Activated CD4-positive, alpha-beta T cell treated with anti-CD3 and anti-CD28 coated beads for 36 hours (primary cell): Measurements from ENCODE around the gene TKT. TPM values are rescaled to one million over a fixed set of nuclear protein-coding genes. Genes with fewer than 3 reads are reported as not detected.

Experiments used
- ATAC-seq: fragments of 200-7000 bp; cut with Tn5 transposase; one replicate; pipeline ENCODE4 v1.10.0; 2021; ENCODE audit warnings: mild to moderate bottlenecking, moderate library complexity
- CTCF ChIA-PET: fragments of 350-600 bp; sonication (Branson Sonifier 250); formaldehyde crosslinking; loops from one replicate; lab custom pipeline; 2021; ENCODE audit warnings: antibody characterized with exemption; lab: Charles Lee
- POLR2A ChIA-PET: fragments of 350-600 bp; sonication (Branson Sonifier 250); formaldehyde crosslinking; loops from one replicate; lab custom pipeline; 2021; ENCODE audit warnings: antibody characterized with exemption, inconsistent platforms; lab: Charles Lee
- DNase-seq: peaks from one replicate; pipeline ENCODE4 v3.0.0-alpha.2; 2020
- H3K27ac Mint-ChIP-seq: one replicate; pipeline ENCODE4 v1.8.0; 2021; ENCODE audit warnings: mixed read lengths
- H3K27me3 Mint-ChIP-seq: one replicate; pipeline ENCODE4 v1.8.0; 2021; ENCODE audit warnings: mixed read lengths
- H3K36me3 Mint-ChIP-seq: one replicate; pipeline ENCODE4 v1.8.0; 2021; ENCODE audit warnings: low read depth, mixed read lengths
- H3K4me1 Mint-ChIP-seq: one replicate; pipeline ENCODE4 v1.8.0; 2021; ENCODE audit warnings: mixed read lengths
- H3K4me3 Mint-ChIP-seq: one replicate; pipeline ENCODE4 v1.8.0; 2021; ENCODE audit warnings: mild to moderate bottlenecking, moderate library complexity, mixed read lengths
- H3K9me3 Mint-ChIP-seq: one replicate; pipeline ENCODE4 v1.8.0; 2021; ENCODE audit warnings: low read depth, mixed read lengths
- intact Hi-C, 2 experiments: fragments of 100-400 bp; cut with DNase I in 1 of 2; cut with micrococcal nuclease in 1 of 2; formaldehyde crosslinking; loops; one replicate each; pipeline versions ENCODE4 v1.14.2 to v1.15.1; 2022 to 2024; cut with DNase I, micrococcal nuclease
- total RNA-seq, 2 experiments: library from RNA; stranded (reverse); gene quantifications; one replicate each; pipeline ENCODE4 v1.2.3, GENCODE V29; 2021

Gene TKT
- total RNA-seq, 2 experiments from 2014 or later, result 320 to 418 TPM

- Mint-ChIP-seq H3K36me3 (peaks cover 3% of the 10 kb centered on the region), H3K4me1 (peaks cover 6% of the 10 kb centered on the region), H3K27me3 (no peaks in the 10 kb centered on the region), H3K27ac (no peak overlapping the region), H3K4me3 (no peak overlapping the region), H3K9me3 (no peaks in the 10 kb centered on the region)
- no peak for DNase-seq
- no peak for ATAC-seq
- CTCF ChIA-PET, result interaction anchor here (0.7 to 3.4 kb wide), 21 partner anchors 9 to 162 kb away, joined by 3 to 69 read pairs (median 4); partner anchors contain the start of gene PRKCD
- intact Hi-C loops, result loop anchor here (5.0 to 10.0 kb wide), 3 partner anchors 33 to 453 kb away; partner anchors contain the start of gene PRKCD (in 1 of the 2)
- POLR2A ChIA-PET, result interaction anchor here (0.8 kb wide), 1 partner anchor 61 kb away, joined by 3 read pairs; no protein-coding TSS in a partner anchor
Observed at GRCh38 chr3:53195066-53195450, 60.8 kb downstream of the TKT start.

- no peak overlapping the region for H3K4me3 Mint-ChIP-seq
- no peaks in the 10 kb centered on the region for H3K9me3 Mint-ChIP-seq
- H3K27ac Mint-ChIP-seq, result no peak overlapping the region
- ChIA-PET POLR2A (interaction anchor here (0.8 kb wide), 1 partner anchor 61 kb away, joined by 3 read pairs; no protein-coding TSS in a partner anchor), CTCF (interaction anchor here (0.7 to 3.4 kb wide), 17 partner anchors 9 to 163 kb away, joined by 3 to 69 read pairs (median 4); partner anchors contain the start of gene PRKCD)
- H3K27me3 Mint-ChIP-seq, result no peaks in the 10 kb centered on the region
- peaks cover 5% of the 10 kb centered on the region for H3K36me3 Mint-ChIP-seq
- peaks cover 6% of the 10 kb centered on the region for H3K4me1 Mint-ChIP-seq
- intact Hi-C loops, result loop anchor here (5.0 to 10.0 kb wide), 3 partner anchors 32 to 452 kb away; partner anchors contain the start of gene PRKCD (in 1 of the 2)
- DNase-seq (no peak), ATAC-seq (no peak)
Observed at GRCh38 chr3:53194210-53195065, 61.4 kb downstream of the TKT start.

GRCh38 chr3:53193466-53194209, 62.2 kb downstream of the TKT start:
- H3K4me1 Mint-ChIP-seq, result peaks cover 6% of the 10 kb centered on the region
- ChIA-PET POLR2A (no interaction called here), CTCF (interaction anchor here (2.1 kb wide), 1 partner anchor 10 kb away, joined by 10 read pairs; no protein-coding TSS in a partner anchor)
- H3K27ac Mint-ChIP-seq, result no peak overlapping the region
- intact Hi-C loops, result loop anchor here in 1 of 2 experiments (10.0 kb wide), 1 partner anchor 339 kb away; no protein-coding TSS in a partner anchor
- no peak for ATAC-seq
- no peaks in the 10 kb centered on the region for H3K9me3 Mint-ChIP-seq
- DNase-seq, result no peak
- H3K27me3 Mint-ChIP-seq, result no peaks in the 10 kb centered on the region
- H3K4me3 Mint-ChIP-seq, result no peak overlapping the region
- H3K36me3 Mint-ChIP-seq, result peaks cover 5% of the 10 kb centered on the region

- H3K27ac Mint-ChIP-seq, result no peak overlapping the region
- ChIA-PET POLR2A (no interaction called here), CTCF (interaction anchor here (0.6 to 1.7 kb wide), 5 partner anchors 10 to 78 kb away, joined by 3 to 4 read pairs (median 4); no protein-coding TSS in a partner anchor)
- no peaks in the 10 kb centered on the region for H3K9me3 Mint-ChIP-seq
- DNase-seq (no peak), ATAC-seq (no peak)
- intact Hi-C loops, result loop anchor here in 1 of 2 experiments (10.0 kb wide), 1 partner anchor 338 kb away; no protein-coding TSS in a partner anchor
- peaks cover 5% of the 10 kb centered on the region for H3K36me3 Mint-ChIP-seq
- peaks cover 6% of the 10 kb centered on the region for H3K4me1 Mint-ChIP-seq
- H3K27me3 Mint-ChIP-seq, result no peaks in the 10 kb centered on the region
- H3K4me3 Mint-ChIP-seq, result no peak overlapping the region
Observed at GRCh38 chr3:53192608-53193007, 63.2 kb downstream of the TKT start.

- CTCF ChIA-PET, result interaction anchor here (0.6 to 1.7 kb wide), 7 partner anchors 10 to 78 kb away, joined by 3 to 4 read pairs (median 3); no protein-coding TSS in a partner anchor
- intact Hi-C loops, result loop anchor here in 1 of 2 experiments (10.0 kb wide), 1 partner anchor 337 kb away; no protein-coding TSS in a partner anchor
- POLR2A ChIA-PET, result no interaction called here
- H3K4me3 Mint-ChIP-seq, result no peak overlapping the region
- H3K27ac Mint-ChIP-seq, result no peak overlapping the region
- peaks cover 5% of the 10 kb centered on the region for H3K36me3 Mint-ChIP-seq
- H3K4me1 Mint-ChIP-seq, result peaks cover 4% of the 10 kb centered on the region
- no peaks in the 10 kb centered on the region for H3K9me3 Mint-ChIP-seq
- no peaks in the 10 kb centered on the region for H3K27me3 Mint-ChIP-seq
- ATAC-seq (no peak), DNase-seq (no peak)
Observed at GRCh38 chr3:53191836-53192480, 63.9 kb downstream of the TKT start.

GRCh38 chr3:53190659-53191058, 65.2 kb downstream of the TKT start:
- DNase-seq (no peak), ATAC-seq (no peak)
- Mint-ChIP-seq H3K36me3 (peaks cover 5% of the 10 kb centered on the region), H3K4me3 (no peak overlapping the region), H3K4me1 (no peaks in the 10 kb centered on the region), H3K27me3 (no peaks in the 10 kb centered on the region), H3K27ac (no peak overlapping the region), H3K9me3 (no peaks in the 10 kb centered on the region)
- CTCF ChIA-PET, result interaction anchor here (1.0 to 1.2 kb wide), 2 partner anchors 19 to 27 kb away, joined by 3 to 4 read pairs; no protein-coding TSS in a partner anchor
- POLR2A ChIA-PET, result no interaction called here
- intact Hi-C loops, result loop anchor here in 1 of 2 experiments (10.0 kb wide), 1 partner anchor 336 kb away; no protein-coding TSS in a partner anchor

GRCh38 chr3:53189276-53189675, 66.5 kb downstream of the TKT start:
- no peak for ATAC-seq
- Mint-ChIP-seq H3K36me3 (peaks cover 11% of the 10 kb centered on the region), H3K27me3 (no peaks in the 10 kb centered on the region), H3K9me3 (no peaks in the 10 kb centered on the region), H3K27ac (no peak overlapping the region), H3K4me1 (no peaks in the 10 kb centered on the region), H3K4me3 (no peak overlapping the region)
- CTCF ChIA-PET, result interaction anchor here (0.7 kb wide), 1 partner anchor 59 kb away, joined by 6 read pairs; no protein-coding TSS in a partner anchor
- DNase-seq, result no peak
- intact Hi-C loops, result no loop called here
- POLR2A ChIA-PET, result no interaction called here

GRCh38 chr3:53188720-53189119, 67.1 kb downstream of the TKT start:
- DNase-seq, result no peak
- Mint-ChIP-seq H3K4me1 (no peaks in the 10 kb centered on the region), H3K27me3 (no peaks in the 10 kb centered on the region), H3K27ac (no peak overlapping the region), H3K4me3 (no peak overlapping the region), H3K9me3 (no peaks in the 10 kb centered on the region), H3K36me3 (peaks cover 11% of the 10 kb centered on the region)
- POLR2A ChIA-PET, result no interaction called here
- no peak for ATAC-seq
- intact Hi-C loops, result no loop called here
- CTCF ChIA-PET, result no interaction called here

GRCh38 chr3:53188136-53188685, 67.6 kb downstream of the TKT start:
- DNase-seq, result no peak
- Mint-ChIP-seq H3K4me3 (no peak overlapping the region), H3K27ac (no peak overlapping the region), H3K27me3 (no peaks in the 10 kb centered on the region), H3K4me1 (no peaks in the 10 kb centered on the region), H3K9me3 (no peaks in the 10 kb centered on the region), H3K36me3 (peaks cover 11% of the 10 kb centered on the region)
- no peak for ATAC-seq
- ChIA-PET CTCF (no interaction called here), POLR2A (no interaction called here)
- intact Hi-C loops, result no loop called here

DNA sequence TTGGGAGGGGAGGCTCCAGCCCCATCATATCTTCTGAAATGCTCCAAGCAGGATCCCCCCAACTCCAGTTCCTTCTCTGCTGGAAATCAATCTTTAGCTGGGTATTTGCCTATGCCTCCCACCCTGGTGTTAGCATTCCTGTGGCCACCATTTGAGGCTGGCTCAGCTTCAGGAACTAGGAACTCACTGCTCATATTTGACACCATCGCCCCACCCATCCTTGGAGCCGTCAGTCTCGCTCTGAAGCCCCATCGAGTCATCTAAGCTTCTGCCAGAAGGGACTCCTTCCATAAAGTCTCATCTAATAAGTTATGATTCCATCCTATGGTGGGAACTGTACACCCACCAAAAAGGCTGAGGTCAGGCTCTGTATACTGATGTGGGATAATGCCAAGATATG, 68.4 kb downstream of the TKT start:
- intact Hi-C loops, result no loop called here
- Mint-ChIP-seq H3K4me3 (no peak overlapping the region), H3K27ac (no peak overlapping the region), H3K4me1 (no peaks in the 10 kb centered on the region), H3K36me3 (peaks cover 11% of the 10 kb centered on the region), H3K9me3 (no peaks in the 10 kb centered on the region), H3K27me3 (no peaks in the 10 kb centered on the region)
- ChIA-PET POLR2A (no interaction called here), CTCF (no interaction called here)
- no peak for DNase-seq
- no peak for ATAC-seq
